NCI-H1417 (cell line): ENCODE results near the gene OR5F1.

Experiments used
- DNase-seq, 3 experiments: peaks; one replicate each; lab custom pipeline; 2025; lab: John Stamatoyannopoulos, UW

The OR5F1 gene

GRCh38 chr11:55994525-55994924, at the start of gene OR5F1:
OR5F1 (minus strand) TSS chr11:55994625; CDS start chr11:55994625, 0 bp downstream.
- DNase-seq: no peak

- DNase-seq: no peak
These were observed 32.9 kb upstream of the OR5F1 start, which contains the start of gene OR5AS1 for GRCh38 chr11:56027354-56027753. OR5AS1 (plus strand) TSS chr11:56027654; CDS start chr11:56030419, 2,765 bp downstream.

- DNase-seq: no peak
These were observed 19.4 kb upstream of the OR5F1 start for GRCh38 chr11:56013805-56014204.

- no peak for DNase-seq
These were observed 16.3 kb upstream of the OR5F1 start for GRCh38 chr11:56010716-56011115.

- no peak for DNase-seq
These were observed 23.5 kb downstream of the OR5F1 start for GRCh38 chr11:55970935-55971334.

GRCh38 chr11:55969845-55970244, 24.6 kb downstream of the OR5F1 start, which contains the start of gene OR10AG1:
OR10AG1 (minus strand) TSS chr11:55969945; CDS start chr11:55969907, 38 bp downstream.
- no peak for DNase-seq

GRCh38 chr11:55967914-55968313, 26.5 kb downstream of the OR5F1 start:
- DNase-seq: no peak

- DNase-seq: no peak
These were observed 28.0 kb downstream of the OR5F1 start for GRCh38 chr11:55966391-55966790.

- no peak for DNase-seq
These were observed 37.9 kb downstream of the OR5F1 start for GRCh38 chr11:55956521-55956920.

GRCh38 chr11:55949330-55949729, 45.1 kb downstream of the OR5F1 start:
- DNase-seq: peak in 1 of 3 experiments; percentile 0
